HG03139 (cell line): ENCODE results near the gene PXMP2.

Experiments used
- ATAC-seq: cut with Tn5 transposase; IDR thresholded peaks from one replicate; pipeline ENCODE4 v1.9.1; 2021; ENCODE audit not compliant: unreplicated experiment

Gene PXMP2

DNA sequence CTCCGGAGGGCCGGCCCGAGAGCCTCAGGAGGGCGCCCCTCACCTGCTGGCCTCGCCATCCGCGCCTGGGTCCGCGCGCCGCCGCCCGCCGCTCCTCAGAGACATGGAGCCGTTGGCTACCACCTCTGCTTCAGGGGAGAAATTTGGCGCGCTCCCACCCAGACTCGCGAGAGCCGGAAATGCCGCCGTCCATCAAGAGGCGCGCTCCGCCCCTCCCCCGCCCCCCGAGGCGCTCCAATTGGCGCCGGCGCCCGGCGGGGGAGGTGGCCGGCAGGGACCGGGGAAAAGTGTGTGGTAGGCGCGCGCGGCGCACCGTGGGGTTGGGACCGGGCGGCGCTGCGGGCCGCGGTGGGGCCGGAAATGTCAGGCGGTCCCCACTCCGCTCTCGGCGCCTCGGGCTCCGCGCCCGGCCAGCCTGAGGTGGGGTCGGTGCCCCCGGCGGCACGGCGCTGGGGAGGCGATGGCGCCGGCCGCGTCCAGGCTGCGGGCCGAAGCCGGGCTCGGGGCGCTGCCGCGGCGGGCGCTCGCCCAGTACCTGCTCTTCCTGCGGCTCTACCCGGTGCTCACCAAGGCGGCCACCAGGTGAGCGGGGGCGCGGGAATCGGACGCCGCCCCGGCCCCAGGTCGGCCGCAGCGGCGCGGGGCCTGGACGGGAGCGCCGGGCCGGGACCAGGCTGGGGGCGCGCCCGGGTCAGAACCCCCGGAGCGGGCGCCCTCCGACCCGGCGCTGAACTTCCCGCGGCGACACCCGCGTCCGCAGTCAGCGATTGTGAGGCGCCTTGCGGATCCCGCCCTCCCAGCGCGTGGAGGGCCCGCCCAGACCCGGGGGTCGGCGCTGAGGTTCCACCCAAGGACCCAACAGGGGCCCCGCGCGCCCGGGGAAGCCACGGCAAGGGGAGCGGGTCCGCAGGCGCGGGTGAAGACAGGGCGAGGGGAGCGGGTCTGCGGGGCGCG lies at the start of gene PXMP2, which contains the start of gene POLE:
Gene PXMP2, plus strand, starts transcription at position 377 of the 954 bp plus-strand sequence. Its CDS starts 84 bp downstream, at position 461.
Gene POLE, minus strand, starts transcription at position 132 of the 954 bp plus-strand sequence. Its CDS starts 27 bp downstream, at position 105.
- ATAC-seq: peak; percentile 84

DNA sequence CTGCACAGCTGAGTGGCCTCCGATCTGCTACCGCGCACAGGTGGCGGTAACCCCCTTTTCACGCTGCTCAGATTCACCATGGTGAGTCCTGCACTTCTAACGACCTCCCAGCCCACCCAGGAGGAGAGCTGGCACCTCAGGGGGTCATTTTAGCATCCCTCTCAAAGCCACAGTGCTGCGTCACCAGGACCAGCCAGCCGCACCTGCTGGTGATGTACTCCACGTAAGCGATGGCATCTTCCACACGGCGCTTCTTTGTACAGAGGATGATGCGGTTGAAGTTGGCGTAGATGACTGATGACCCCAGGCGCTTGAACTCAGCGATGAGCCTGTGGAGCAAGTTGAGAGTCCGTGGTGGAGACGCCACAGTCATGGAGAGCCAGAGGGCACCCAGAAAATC lies 49.6 kb upstream of the PXMP2 start:
- ATAC-seq: no peak

DNA sequence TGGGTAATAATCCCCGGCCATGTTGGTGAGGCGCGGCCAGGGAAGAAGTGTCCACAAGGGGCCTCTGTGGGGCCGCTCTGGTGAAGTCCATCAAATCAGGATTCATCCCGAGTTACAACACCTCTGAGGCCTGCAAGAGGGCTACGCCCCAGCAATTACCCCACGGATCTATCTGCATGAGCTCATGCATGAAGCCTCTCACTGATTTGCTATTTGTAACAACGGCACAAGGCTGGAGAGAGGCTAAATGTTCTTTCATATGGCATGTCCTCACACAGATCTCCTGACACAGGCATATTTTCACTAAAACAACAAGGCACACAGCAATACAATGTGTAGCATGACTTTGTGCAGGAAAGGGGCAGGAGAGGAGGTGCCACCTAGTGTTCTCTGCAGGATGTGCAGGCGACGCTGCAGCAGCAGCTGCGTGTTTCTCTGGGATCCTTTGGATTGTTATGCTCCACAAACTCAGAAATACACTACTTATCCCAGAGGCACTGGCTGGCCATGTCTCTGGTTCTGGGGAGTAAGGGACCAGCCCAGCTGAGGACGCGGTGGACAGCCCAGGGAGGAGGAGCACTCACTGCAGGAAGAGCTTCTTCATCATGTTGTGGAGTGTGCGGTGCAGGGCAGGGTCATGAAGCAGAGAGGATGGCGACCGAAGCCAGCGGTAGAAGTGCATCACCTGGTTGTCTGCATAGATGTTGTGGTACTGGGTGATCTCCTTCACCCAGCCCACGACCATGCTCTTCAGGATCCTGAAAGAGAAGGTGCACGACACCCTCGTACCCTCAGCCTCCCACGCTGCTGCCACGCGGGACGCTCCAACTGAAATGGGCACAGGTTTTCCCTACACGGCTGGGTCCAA lies 48.6 kb upstream of the PXMP2 start:
- no peak for ATAC-seq

DNA sequence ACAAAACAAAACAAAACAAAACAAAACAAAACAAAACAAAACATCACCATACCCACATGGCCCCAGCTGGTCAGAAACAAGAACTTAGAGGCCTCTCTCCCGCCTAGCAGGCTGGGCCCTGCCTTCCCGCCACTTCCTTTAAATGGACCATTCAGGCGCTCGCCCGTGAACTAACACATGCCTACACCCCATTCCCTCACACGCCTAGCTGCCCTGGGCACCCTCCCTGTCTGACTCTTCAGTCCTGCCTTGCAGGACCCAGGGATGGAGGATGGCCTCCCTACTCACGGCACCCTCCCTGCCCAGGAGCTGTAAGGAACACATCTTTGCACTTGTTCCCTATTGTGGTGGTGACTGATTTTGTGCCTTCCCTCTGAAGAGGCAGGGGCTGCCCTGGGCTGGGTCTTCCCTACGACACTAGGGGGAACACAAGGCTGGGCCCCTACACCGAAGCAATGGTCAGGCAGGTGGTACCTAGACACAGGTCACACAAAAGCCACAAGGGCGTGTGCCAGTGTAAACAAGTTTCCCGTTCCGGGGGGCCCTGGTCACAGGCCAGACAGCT lies 47.3 kb upstream of the PXMP2 start:
- ATAC-seq: no peak

DNA sequence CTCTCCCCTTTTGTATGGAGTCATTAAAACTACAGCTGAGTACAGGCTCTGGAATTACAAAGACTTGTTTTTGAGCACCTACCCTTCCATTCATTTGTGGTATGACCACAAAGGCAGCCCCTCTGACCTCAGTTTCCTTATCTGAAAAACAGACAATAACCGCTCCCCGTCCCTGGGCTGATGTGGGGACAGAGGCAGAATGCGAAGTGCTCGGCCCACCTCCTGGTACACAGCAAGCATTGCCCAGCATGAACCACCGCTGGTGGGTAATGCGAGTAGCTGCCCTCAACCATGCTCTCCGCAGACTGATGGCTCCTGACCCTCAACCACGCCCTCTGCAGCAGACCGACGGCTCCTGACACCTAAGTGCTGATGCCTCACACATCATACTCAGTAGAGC lies 46.5 kb upstream of the PXMP2 start:
- no peak for ATAC-seq

DNA sequence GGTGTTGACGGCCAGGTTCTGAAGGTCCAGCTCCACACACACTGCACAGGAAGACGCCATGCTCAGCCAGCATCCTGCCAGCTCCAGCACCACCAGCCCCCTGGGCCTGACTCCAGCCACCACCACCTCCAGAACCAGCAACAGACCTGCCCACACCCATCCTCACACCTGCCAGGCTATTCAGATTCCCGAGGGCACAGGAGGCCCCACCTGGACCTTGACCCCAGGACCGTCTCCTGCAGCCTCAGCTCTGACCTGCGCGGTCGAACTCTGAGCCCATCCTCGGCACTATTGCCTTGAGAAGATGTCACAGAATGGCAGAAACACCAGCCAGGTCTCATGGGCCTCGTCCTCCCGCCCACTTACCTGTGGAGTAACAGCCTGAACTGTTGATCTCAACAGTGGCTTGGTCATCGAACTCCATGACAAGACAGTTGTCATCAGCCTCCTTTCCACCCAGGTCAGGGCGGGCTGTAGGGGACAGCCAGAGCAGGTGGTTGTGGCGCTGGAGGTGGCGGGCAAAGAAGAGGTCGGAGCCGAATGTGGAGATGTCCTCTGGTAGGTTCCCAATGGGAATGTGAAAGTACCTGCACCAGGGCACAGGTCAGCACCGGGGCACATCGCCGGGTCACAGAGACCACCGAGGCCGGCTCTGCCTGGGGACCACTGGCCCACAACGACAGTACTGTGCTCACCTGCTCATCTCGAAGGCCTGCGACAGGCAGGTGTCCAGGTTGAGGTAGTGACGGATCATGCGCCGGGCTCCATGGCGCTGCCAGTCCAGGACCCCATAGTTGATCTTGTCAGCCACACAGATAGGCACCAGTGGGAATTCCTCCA lies 45.4 kb upstream of the PXMP2 start:
- ATAC-seq: no peak

DNA sequence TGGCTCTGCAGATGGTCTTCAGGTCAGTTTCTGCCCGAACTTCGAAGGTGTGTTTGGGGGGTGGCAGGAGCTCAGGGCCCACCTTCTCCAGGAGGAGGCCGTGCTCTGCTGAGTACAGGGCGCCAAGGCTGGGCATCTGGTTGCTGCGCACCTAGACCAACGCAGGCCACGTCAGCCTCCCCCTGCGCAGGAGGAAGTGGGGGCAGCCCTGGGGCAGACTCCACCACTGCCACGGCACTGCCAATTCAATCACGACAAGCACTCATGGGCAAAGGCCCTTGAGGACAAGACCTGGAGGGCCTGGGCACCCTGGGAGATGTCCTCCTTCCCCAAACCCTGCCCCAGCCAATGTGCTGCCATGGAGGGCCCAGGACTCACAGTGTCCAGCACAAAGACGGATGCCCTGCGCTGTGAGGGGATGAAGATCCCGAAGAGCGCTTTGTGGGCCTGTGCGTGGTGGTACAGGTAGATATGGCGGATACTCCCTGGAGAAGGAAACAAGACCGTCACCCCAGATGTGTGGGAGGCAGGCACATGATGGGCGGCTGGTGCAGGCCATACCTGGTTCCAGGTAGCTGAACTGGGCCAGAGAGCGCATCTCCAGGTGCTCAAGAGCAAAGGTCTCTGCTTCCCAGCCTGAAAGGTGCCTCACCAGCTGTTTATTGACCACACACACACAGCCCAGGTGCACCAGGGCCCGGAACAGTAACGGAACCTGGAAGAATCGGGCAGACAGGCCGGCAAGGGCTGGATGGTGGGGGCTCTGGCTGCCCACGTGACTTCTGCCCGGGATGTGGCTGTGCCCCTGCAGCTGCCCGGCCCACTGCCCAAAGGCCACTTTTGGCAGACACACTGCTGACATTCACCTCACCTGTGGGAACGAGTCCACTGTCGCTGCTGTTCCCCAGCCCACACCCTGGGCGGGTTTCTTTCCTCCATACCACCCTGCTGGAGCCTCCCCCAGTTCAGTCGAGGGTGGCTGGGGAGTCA lies 44.2 kb upstream of the PXMP2 start:
- no peak for ATAC-seq

DNA sequence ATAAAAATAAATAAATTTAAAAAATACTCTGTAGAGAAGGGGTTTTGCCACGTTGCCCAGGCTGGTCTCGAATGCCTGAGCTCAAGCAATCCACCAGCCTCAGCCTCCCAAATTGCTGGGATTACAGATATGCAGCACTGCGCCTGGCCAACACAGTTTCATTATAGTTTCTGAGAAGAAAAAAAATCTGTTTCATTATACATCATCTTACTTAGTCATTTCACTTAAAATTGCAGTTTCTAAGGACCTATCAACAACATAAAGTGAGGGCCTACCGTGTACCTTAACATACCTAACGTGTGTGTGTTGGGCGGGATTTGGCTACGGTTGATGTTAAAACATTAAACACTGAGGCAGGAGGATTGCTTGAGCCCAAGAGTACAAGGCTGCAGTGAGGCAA lies 40.5 kb upstream of the PXMP2 start:
- no peak for ATAC-seq

DNA sequence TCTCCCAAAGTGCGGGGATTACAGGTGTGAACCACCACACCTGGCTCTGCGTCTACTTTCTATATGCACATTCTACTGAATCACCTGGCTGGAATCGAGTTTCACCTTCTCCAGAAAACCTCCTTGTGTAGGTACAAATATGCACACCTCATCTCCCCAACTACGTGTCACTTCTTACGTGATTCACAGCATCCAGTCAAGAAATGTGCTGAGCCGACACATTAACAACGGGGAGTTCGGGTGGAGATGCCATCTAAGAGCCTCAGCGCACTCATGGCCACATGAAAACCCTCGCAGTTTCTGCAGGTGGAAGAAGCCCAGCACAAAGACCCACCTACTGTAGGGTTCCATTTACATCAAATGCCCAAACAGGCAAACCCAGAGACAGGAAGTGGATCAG lies 39.5 kb upstream of the PXMP2 start:
- ATAC-seq: no peak

DNA sequence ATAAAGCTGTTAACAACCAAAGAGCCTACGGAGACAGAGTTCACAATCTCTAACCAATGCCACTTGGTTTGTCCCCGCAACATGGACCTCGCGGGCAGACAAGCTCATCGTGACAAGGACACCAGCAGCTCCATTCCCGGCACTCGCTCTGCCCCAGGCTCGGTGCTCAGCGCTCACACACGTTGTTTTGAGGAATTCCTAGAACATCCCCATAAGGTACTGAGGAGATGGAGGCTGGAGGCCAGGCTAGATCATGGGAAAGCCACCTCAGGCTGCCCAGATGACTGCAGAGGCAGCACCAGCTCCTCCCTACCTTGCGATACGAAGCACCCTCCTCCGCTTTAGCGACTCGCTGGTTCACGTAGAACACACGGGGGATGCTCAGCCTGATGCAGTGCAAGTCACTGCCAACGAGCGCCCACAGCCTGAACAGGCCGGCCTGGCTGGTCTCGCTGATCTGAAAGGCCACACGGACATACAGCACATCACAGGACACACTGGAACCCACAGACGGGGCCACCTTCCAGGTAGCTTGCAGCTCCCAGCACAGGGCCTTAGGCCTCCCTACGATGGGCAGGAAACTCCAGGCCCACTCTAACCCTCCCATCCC lies 38.7 kb upstream of the PXMP2 start:
- no peak for ATAC-seq

DNA sequence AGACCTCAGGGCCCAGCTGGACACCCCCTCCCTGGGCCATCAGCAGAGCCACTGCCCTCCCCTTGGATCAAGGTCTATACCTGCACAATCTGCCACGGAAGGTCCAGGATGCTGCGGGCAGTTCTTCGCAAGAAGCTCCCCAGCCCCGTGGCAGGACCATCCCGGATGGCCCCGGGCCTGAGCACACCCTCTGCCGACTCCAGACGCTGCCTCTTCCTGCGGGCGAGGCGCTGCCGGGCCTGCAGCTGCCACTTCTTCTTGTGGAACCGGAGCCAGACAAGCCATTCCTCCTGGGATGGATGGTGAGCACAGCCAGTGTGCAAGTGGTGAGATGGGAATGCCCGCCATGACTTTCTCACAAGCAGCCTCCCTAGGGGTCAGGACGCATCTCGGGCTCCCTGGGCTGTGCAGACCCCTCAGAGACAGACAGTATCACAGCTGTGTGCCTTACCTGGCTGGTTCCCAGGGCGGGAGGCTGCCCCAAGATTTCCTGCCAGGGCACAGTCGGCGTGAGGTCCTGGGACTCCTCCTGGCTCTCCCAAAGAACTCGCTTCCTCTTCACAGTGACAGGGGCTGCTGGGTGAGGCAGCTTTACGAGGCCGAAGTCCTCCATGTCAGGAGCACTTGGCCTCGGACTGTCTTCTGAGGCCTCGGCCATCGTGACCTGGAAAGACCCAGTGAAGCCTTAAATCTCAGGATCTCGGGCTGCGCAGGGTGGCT lies 38.0 kb upstream of the PXMP2 start:
- ATAC-seq: no peak

DNA sequence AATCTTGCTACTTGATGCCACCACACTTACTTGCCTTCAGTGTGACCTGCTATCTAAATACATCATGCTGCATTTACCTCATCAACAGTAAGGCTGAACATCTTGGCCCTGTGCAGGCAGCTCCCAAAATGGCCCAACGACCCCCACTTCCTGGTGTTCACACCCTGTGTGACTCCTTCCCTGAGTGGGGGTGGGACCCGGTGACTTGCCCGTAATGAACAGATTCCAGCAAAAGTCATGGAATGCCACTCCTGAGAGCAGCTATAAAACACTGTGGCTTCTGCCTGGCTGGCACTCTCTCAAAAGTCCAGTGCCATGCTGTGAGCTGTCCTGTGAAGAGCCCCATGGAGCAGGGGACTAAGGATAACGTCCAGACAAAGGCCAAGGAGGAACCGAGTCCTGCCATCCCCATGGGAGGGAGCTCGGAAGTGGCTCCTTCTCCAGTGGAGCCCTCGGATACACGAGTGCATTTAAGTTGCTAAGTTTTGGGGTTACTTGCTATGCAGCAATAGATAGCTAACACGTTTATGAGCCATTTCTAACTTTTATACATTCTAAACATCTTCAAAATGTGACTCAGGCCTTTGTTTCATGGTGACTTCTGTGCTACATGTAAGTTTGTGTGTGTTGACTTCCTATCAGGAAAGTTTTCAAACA lies 35.8 kb upstream of the PXMP2 start:
- no peak for ATAC-seq

DNA sequence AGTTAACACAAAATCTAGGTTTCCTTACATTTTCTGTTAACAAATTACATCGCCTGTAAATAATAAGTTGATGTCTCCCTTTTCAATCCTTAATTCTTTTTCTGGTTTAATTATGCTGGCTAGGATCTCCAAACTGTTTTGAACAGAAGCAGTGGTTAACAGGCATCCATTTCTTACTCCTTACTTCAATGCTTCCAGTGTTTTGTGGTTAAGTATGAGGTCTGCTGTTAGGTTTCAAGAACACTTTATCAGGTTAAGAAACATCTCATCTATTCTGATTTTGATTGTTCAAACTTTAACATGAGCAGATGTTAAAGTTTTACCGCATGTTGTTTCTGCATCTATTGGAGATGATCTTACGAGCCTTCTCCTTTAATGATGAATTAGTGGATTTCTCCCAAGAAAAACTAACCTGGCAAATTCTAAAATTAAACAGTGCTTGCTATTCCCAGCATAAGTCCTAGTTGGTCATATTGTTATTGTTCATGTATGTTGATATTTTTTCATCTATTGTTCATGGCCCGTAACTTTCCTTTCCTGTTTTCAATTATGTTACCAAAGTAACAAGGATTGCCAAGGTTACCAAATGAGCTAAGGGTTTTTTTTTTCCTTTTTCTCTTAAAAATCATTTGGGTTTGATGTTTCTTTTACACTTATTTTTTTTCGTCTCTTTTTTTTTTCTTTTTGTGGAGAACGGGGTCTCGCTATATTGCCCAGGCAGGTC lies 33.7 kb upstream of the PXMP2 start:
- ATAC-seq: no peak

DNA sequence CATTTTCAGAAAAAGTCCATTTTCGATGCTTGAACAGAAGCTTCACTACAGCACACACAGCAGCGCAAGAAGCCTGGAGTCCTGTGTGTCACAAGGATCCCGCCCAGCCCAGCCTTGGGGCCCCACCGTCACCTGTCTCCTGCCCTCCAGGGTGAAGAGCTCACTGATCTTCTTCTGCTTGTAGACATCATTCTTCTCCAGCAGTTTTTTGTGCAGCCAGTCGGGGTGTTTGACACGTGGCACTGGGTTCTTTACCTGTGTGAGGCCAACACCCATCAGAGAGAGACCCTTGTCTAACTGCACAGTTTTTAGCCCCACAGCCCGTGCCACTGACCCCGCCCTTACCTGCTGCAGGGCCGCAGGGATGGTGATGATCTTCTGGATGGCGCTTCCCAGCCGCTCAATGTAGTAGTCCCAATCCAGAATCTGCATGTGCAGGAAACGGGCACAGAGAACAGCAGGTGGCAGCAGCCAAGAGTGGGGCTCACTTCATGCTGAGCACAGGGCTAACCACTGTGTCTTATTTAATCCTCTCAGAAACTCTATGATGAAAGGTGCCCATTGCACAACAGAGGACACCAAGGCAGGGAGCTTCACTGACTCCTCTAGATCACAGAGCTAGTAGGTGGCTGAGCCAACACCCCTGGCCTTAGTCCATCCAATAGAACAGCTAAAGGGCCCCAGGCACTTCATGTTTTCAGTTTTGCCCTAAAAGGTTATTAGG lies 30.2 kb upstream of the PXMP2 start:
- no peak for ATAC-seq

DNA sequence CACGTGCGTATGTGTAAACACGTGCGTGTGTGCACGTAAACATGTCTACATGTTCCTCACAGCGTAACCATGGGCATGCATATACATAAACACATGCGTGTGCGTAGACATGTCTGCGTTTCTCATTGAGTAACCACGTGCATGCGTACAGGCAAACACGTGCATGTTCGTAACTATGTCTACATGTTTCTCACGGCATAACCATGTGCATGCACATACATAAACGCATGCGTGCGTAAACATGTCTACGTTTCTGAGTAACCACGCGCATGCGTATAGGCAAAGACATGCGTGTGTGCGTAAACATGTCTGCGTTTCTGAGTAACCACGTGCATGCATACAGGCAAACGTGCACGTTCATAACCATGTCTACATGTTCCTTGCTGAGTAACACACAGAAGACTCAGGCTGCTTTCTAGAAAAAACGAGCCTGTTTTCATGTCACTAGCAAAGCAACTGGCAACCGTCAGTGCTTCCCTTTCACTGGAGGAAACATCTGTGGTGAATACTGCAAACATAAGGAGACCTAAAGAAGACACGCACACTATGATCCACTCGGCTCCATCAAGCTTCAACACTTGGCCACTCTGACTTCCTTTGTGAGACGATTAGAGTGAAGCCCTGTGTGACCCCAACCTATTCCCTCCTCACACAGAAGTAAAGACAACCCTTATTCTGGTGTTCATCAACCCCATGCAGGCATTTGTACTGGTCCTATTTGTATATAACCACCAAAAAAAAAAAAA lies 29.1 kb upstream of the PXMP2 start:
- ATAC-seq: no peak

DNA sequence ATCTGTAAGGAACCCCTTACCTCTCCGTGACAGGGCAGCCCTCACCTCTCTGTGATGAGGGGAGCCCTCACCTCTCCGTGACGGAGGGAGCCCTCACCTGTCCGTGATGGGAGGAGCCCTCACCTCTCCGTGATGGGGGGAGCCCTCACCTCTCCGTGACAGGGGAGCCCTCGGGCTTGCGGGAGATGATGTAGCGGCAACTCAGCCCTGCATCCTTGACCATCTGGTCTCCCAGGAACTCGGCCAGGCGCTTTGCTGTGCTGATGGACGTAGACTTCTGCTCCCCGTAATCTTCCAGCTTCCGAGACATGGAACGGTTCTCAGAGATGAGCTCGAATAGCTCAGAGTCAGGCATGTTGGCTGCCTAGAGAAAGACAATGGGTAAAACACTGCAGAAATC lies 28.2 kb upstream of the PXMP2 start:
- no peak for ATAC-seq
